ENCODE results near the gene AP5Z1. TPM values are rescaled to one million over a fixed set of nuclear protein-coding genes. Genes with fewer than 3 reads are reported as not detected.
A peak's percentile ranks its signal among the peaks of the same experiment; 100 is the strongest.

Gene AP5Z1
- total RNA-seq, 1 donor from 2014 or later: 19.1 TPM

DNA sequence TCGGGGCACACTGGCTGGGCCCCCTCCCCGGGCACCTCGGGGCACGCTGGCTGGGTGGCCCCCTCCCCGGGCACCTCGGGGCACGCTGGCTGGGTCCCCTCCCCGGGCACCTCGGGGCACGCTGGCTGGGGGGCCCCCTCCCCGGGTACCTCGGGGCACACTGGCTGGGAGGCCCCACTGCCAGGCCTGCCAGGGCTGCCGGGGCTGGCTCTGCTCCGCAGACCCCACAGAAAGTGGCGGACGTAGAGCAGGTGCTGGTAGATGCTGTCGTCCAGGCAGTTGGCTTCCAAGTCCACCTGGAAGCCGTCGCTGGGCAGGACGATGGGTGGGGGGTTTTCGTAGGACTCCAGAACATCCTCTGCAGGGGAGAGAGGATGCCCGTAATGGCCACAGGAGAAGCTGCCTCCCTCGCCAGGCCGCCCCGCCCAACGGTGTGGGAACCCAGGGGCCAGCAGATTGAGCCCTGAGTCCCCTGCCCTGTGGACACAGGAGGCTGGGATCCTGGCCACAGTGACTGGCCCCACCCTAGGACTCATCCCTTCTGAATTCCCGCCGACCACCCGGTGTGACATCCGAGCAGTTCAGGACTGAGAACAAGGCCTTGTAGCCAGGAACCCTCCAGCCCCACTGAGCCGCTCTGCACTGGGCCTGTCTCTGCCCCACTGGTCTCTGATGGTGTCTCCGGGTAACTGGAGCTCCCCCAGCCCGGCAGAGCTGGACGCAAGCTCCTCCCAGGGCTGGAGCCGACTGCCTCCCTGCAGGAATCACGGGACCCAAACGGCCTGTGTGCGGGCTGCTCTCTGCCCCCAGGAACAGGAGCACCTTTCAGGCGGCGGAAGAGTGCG is 28.2 kb downstream of the AP5Z1 start:
- DNase-seq: no peak

DNA sequence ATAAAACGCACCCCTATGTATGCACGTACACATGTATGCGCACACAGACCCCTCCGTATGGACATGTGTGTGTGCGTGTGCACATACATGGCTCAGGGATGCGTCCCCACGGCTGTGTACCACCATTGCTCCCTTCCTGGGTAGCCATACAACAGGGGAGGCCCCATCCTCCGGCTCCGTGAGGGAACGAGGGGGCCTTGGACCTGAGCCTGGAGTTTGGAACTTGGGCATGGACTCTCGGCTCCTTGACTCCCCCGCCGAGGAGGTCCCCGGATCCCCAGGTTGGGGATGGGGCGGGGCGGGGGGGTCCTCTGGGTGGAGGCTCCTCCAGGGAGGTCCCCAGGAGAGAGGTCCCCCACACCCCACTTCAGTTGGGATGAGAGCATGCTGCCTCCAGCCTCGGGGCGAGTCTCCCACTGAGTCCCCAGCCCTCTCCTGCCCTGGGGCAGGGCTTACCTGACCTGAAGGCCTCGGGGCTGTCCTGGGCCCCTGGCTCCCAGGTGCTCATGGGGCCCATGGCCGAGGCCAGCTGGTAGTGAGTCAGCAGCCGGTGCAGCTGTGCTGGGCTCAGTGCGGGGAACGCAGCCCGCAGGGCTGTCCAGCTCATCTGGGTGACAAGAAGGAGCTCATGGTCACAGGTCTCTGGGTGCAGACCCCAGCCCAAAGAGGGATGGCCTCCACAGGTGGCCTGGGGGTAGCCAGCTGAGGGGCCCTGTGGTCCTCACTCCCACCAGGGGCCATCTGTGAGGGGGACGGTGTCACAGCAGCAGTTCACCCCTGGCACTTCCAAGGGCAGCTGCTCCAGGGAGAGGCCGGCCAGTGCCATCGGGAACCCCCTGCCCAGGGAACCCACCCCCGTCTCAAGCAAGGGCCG is 29.9 kb downstream of the AP5Z1 start:
- no peak for DNase-seq

DNA sequence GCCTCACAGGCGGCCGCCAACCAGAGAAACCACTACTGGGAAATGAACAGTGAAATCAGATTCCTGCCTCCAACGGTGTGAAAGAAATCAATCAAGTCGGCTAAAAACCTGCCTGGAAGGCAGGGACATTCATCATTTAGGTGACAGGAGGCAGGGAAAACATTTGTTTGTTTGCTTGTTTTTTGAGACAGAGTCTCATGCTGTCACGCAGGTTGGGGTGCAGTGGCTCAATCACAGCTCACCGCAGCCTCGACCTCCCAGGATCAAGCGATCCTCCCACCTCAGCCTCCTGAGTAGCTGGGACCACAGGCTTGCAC is 30.5 kb downstream of the AP5Z1 start:
- DNase-seq: no peak

DNA sequence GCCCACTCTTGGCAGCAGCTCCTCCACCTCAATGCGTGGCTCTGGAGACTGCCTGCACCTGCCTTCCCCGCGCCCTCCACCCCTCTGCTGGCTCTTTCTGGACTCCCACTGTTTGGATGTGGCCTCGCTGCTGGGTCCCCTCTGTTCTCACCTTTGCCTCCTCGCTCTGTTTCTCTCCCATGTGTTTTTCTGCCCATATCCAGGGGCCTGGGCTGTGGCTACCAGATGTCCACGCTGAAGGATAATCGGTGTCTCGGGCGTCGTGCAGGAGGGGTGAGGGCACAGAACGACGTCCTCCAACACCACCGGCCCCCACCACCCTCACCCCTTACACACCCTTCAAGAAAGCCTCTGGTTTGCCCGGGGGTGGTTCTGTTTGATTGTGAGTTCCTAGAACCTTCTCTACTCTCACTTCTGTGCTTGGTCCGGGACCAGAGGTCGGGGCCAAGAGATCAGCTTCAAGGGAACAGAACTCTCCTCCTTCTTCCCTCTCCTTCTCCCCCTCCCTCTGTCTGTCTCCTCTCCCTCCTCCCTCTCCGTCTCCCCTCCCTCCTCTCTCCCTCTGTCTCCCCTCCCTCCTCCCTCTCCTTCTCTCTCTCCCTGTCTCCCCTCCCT is 31.7 kb downstream of the AP5Z1 start:
- DNase-seq: no peak

DNA sequence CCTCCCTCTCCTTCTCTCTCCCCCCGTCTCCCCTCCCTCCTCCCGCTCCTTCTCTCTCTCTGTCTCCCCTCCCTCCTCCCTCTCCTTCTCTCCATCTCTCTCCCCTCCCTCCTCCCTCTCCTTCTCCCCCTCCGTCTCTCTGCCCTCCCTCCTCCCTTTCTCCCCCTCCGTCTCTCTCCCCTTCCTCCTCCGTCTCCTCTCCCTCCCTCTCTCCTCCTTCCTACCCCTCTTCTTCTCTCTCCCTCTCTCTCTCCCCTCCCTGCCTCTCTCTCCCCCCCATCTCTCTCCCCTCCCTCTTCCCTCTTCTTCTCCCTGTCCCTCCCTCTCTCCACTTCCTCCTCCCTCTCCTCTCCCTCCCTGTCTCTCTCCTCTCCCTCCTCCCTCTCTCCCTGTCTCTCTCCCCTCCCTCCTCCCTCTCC is 32.2 kb downstream of the AP5Z1 start:
- no peak for DNase-seq

DNA sequence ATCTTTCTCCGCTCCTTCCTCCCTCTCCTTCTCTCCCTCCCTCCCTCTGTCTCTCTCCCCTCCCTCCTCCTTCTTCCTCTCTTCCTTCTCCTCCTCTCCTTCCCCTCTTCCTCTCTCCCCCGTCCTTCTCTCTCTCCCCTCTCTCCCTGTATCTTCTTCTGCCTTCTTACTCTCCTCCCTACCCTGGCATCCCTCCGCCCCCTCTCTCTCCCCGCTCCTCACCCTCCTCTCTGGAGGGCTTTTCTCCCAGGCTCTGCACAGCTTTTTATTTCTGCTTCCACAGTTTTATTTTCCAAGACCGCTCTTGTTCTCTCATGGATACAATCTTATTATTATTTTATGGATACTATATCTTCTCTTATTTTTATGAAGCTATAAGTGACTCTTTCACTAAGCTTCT is 32.6 kb downstream of the AP5Z1 start:
- no peak for DNase-seq

DNA sequence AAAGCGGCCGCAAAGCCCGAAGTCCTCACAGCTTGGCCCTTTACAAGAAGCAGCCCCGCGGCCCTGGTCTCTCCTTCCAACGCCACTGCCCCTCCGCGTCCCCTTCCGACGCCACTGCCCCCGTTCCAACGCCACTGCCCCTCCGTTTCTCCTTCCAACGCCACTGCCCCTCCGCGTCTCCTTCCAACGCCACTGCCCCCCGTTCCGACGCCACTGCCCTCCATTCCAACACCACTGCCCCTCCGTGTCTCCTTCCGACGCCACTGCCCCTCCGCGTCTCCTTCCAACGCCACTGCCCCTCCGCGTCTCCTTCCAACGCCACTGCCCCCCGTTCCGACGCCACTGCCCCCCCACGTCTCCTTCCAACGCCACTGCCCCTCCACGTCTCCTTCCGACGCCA is 33.1 kb downstream of the AP5Z1 start:
- DNase-seq: no peak

DNA sequence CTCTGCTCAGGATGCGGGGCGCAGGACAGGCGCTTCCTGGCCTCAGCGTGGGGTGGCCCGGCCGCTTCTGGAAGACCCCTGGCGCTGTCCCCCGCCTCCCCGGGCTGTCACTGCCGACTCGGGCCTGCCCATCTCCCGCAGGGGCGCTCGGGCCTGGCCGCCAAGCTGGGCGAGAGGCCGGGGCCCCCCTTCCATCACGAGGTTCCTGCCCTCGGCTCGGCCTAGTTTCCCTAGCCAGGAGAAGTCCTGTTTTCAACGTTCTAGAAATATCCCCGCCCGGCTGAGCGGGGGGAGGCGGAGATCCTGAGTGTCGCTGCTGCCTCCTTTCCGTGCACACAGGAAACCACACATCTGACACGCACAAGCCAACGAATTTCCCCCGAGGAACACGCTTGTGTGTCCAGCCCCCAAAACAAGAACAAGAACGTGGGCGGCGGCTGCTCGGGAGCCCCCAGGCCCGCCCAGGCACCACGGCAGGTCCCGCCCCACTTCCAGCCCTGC is 33.7 kb downstream of the AP5Z1 start:
- DNase-seq: no peak

DNA sequence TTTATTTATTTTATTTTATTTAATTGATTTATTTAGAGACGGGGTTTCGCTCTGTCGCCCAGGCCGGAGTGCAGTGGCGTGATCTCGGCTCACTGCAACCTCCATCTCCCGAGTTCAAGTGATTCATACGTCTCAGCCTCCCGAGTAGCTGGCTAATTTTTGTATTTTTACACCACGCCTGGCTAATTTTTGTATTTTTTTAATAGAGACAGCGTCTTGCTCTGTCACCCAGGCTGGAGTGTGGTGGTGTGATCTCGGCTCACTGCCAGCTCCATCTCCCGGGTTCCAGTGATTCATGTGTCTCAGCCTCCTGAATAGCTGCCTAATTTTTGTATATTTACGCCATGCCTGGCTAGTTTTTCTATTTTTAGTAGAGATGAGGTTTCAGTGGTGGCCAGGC is 34.2 kb downstream of the AP5Z1 start:
- no peak for DNase-seq

DNA sequence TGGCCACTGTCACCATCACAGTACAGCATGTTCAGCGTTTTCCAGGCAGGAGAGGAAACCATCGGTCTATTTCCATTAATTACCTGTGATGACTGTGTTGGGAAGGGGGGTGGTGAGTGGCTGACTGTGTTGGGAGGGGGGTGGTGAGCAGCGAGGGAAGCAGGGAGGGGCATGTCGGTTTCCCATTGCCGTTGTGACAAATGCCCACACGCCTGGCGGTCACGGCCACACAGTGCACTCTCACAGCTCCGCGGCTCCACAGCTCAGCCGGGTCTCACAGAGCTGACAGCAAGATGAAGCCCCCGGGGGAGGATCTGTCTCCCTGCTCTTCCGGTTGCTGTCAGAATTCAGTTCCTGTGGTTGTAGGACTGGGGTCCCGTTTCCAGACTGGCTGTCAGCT is 39.0 kb downstream of the AP5Z1 start:
- DNase-seq: no peak

DNA sequence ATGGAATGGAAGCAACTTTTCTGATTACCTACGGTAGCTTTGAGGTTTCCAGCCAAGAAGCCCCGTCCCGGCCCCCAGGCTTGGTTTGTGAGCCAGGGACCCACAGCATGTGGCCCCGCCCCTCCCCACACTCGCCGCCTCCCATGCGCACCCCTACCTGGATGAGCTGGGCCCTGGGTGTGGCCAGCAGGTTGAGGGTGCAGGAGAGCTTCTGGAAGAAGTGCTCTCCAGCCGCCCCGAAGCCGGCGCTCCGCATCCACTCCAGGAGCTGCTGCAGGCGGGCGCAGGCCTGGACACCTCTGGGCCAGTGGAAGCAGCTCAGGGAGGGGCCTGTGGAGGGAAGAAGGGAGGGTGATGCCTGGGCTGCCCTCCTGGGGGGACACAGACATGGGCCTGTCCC is 39.7 kb downstream of the AP5Z1 start:
- no peak for DNase-seq

DNA sequence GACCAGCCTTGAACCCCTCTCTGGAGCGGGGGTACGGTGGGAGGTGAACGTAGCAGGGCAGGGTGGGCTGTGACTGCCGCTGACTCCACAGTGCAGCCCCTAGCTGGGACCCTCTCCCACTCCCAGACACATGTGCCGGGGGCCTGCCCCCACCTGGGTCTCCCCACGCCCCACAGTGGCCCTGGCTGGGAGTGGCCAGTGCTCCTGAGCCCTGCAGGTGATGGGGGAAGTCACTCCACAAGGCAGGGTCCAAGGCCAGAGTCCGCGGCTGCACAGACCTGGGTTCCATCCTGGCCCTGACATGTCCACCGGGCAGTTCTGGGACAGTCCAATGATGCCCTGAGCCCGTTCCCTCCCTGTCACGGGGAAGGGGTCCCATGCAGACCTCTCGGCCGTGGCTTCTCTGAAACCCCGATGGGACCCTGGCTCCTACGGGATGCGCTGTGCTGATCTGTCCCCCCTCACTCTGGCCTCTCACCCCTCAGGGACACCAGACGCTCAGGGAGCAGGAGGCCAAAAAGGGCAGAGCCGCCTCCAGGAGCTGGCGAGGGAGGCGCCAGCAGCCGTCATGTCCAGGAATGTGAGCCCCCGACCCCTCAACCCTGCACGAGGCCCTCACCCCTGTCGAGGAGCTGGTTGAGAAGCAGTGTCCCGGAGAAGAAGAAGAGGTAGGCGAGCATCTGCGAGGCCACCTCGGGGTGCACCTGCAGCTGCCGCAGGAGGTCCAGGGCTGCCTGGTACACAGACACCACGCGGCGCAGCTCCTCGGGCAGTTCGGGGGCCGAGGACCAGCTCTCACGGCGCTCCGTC is 40.4 kb downstream of the AP5Z1 start:
- DNase-seq: no peak

DNA sequence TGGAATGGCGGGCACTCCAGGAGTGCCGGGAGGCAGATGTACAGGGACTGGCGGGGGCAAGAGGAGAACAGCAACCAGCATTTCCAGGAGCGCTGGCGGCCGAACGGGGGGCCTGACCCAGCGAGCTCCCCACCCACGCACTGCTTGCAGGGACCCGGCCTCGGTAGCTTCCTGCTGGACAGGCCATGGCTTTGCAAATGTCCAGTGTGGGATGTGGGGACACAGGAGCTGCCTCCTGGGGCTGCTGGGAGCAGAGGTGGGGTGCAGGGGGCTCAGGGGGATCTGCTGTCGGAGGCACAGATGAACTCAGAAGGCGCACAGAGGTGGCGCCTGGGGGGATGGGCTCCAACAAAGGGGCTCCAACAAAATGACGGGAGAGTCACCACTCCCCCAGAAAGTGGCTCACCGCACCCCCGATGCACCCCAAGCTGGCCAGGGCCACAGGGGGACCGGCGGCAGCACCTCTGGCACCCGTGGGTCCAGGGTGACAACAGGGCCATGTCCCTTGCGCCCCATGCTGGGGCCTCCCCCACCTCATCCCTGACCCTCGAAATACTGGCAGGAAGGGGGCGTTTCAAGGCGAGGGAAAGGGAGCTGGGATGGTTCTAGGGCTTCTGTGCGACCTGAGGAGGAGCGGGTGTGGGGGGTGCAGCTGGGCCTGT is 41.1 kb downstream of the AP5Z1 start:
- DNase-seq: no peak

DNA sequence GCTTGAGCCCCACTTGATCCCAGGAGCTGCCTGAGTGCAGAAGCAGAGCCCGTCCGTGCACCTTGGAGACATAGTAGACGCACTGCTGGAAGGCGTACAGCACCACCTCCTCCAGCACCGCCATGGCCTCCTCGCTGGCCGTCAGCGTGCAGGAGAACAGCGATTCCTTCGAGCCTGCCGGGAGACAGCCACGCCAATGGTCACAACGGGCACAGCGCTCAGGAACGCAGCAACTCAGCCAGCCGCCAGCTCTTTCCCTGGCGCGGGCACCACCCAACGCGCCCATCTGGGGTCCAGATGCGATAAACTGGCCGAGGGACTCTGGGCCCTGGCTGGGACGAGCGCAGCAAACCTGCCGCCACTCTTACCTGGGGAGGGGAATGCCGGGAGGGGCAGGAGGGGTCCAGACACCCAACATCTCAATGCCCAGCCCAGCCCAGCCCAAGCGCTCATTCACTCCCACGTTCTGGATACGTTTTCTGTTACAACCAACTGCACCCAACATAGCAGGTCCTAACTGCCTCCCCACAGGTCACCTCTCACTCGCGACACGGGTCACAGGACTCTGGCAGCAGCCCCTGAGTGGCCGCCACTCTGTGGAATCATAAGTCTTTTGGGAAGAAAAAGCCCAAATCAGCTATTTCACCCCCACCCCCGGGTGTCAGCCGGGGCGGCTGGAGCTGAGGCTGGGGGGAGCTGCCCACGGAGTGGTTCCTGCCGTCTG is 41.9 kb downstream of the AP5Z1 start:
- DNase-seq: no peak

DNA sequence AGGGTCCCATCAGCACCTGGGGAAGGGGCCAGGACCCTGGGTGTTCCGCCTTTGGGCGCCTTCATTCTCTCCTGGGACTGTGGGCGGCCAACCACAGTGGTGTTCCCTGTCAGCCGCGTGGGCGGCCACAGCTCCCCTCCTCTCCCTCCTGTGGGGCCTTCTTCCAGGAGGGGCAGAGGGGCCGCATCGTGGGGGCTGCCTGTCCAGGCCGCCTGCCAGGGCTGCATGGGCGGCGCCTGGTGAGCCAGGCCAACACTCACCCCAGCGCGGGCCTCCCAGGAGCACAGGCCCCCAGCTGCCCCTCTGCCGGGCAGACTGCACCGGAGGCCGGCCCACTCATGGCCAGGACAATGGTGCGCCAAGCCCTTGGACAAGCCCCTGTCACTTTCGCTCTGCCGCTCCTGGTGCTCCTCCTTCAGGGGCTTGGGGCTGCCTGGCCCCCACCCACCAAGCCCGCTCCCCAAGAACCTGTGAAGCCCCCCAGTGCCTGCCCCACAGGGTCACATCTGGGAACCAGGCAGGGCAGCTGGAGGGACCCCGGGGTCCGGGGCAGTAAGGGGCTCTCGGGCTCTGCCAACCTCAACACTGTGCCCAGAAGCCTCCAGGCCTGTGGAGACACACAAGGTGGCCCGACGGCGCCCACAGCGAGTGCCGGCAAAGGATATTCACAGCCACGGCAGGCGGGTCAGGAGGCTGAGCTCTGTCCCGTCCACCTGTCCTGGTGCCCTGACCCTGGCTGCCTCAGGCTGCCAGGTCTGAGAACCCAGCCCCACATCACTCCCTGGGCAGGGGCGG is 42.8 kb downstream of the AP5Z1 start:
- DNase-seq: peak; percentile 38

DNA sequence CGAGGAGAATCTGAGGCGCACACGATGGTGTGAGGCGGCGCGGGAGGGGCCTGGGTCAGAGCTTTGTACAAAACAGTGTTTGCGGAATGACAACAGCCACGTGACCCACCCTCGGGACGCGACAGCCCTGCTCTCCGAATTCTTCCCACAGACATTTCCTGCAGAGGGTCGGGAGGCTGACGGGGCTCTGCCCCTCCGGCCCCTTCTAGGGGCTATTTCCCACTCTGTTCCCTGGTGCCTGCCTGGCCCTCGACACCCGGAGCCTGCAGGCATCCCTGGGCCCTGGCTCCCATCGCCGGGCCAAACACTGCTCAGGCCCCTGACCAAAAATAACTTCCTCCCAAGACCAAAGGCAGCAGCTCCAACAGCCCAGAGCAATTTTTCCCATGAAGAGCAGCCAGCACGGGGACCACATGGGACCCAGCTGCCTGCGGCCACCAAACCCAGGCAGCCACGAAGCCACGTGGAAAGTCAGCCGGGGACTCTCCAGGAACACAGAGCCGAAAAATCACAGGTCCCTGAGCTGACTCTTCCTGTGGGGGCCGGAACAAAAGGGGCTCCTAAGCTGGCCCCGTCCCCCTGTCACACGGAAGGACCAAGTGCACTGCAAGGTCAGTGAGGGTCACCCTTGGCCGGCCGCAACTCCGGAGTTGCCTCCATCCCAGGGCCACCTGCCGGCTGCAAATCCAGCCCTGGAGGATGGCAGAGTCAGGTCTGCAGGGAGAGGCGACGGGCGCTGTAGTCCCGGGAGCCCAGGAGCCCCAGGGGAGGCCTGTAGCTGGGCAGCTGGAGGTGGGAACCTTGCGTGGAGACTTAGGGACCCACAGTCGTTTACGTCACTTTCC is 44.4 kb downstream of the AP5Z1 start:
- peak; percentile 35 for DNase-seq

DNA sequence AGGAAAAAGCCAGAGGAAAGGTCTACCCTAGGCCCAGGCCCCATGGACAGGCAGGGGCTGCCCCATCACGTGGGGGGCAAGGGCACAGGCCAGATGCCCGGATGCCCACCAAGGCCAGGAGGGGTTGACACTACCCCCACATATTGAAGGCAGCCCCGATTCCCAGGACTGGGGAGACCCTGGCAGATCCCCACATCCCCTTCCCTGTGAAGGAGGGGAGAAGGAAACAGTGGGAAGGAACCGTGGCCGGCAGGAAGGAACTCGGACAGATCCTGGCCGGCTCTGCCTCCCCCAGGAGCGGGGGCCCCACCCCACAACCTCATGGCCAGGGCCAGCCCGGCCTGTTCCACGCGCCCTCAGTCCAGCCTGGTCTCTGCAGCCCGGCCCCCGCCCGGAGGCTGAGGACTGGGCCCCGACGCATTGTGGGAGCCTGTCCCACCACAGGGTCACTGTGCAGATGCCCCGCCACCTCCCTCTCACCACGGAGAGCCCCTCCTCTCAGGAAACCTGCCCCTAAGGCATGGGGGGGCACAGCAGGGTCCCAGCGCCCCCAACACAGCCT is 45.1 kb downstream of the AP5Z1 start:
- DNase-seq: no peak

DNA sequence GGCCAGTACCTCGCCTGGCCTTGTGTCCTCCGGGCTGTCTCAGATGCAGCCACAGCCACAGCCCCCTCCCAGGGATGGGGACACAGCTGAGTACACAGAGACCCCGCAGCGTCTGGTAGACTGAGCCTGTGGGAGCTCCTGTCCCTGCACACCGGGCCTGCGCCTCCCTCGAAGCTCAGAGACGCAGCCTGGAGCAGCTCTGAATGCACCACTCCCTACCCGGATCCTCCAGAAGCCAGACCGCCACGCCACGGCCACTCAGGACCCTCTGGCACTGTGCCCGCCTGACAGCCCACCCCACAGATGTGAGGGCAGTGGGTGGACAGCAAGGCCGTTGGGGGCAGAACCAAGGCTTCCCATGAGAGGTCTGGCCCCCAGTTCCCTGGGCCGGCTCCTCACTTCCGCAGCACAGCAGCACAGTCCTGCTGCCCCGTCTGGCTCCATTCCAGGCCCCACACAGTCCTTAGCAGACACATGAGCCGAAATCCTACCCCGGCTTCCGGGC is 45.6 kb downstream of the AP5Z1 start:
- DNase-seq: no peak
